Neural progenitor cell (in vitro differentiated cells): ENCODE results near the gene SPSB4. TPM values are rescaled to one million over a fixed set of nuclear protein-coding genes. Genes with fewer than 3 reads are reported as not detected.
A peak's percentile ranks its signal among the peaks of the same experiment; 100 is the strongest.

Experiments used
- DNase-seq: peaks from one replicate; pipeline ENCODE4 v3.0.0-alpha.2; 2016; ENCODE audit warnings: low spot score
- H2AFZ ChIP-seq: fragments of 200-600 bp; sonication (generic); replicated peaks from 2 replicates; pipeline ENCODE4 v1.6.1; 2016; ENCODE audit warnings: antibody characterized with exemption
- H3F3A ChIP-seq: fragments of 200-600 bp; sonication (generic); 2 replicates; pipeline ENCODE4 v1.6.1; 2016; ENCODE audit warnings: antibody characterized with exemption, low read depth
- H3K27ac ChIP-seq: fragments of 200-600 bp; sonication (generic); 2 replicates; pipeline ENCODE4 v1.5.1; 2016; ENCODE audit warnings: mild to moderate bottlenecking
- H3K27me3 ChIP-seq: fragments of 200-600 bp; sonication (generic); 2 replicates; pipeline ENCODE4 v1.6.1; 2016; ENCODE audit warnings: mild to moderate bottlenecking, moderate library complexity
- H3K36me3 ChIP-seq: fragments of 200-600 bp; sonication (generic); 2 replicates; pipeline ENCODE4 v1.5.1; 2016
- H3K4me1 ChIP-seq: fragments of 200-600 bp; sonication (generic); 2 replicates; pipeline ENCODE4 v1.6.1; 2016; ENCODE audit warnings: mixed run types
- H3K4me2 ChIP-seq: fragments of 200-600 bp; sonication (generic); 2 replicates; pipeline ENCODE4 v1.6.1; 2016
- H3K4me3 ChIP-seq: fragments of 200-600 bp; sonication (generic); 2 replicates; pipeline ENCODE4 v1.5.1; 2016
- H3K79me2 ChIP-seq: fragments of 200-600 bp; sonication (generic); 2 replicates; pipeline ENCODE4 v1.6.1; 2016; ENCODE audit warnings: low read depth
- H3K9ac ChIP-seq: fragments of 200-600 bp; sonication (generic); 2 replicates; pipeline ENCODE4 v1.6.1; 2016
- H3K9me3 ChIP-seq: fragments of 200-600 bp; sonication (generic); 2 replicates; pipeline ENCODE4 v1.5.1; 2016; ENCODE audit warnings: low read depth
- H4K20me1 ChIP-seq: fragments of 200-600 bp; sonication (generic); 2 replicates; pipeline ENCODE4 v1.6.1; 2016; ENCODE audit warnings: low read depth
- H3K27ac Mint-ChIP-seq: 3 replicates; pipeline ENCODE4 v1.8.0; 2021; ENCODE audit warnings: mixed read lengths
- H3K27me3 Mint-ChIP-seq: 2 replicates; pipeline ENCODE4 v1.8.0; 2022; ENCODE audit warnings: low read depth, mild to moderate bottlenecking, inconsistent platforms, moderate library complexity, mixed read lengths; ENCODE audit not compliant: insufficient read depth
- H3K36me3 Mint-ChIP-seq: 3 replicates; pipeline ENCODE4 v1.8.0; 2021; ENCODE audit warnings: mixed read lengths
- H3K4me1 Mint-ChIP-seq: 3 replicates; pipeline ENCODE4 v1.8.0; 2021; ENCODE audit warnings: mixed read lengths
- H3K4me3 Mint-ChIP-seq: 3 replicates; pipeline ENCODE4 v1.8.0; 2021; ENCODE audit warnings: mild to moderate bottlenecking, moderate library complexity, mixed read lengths
- H3K9me3 Mint-ChIP-seq: 3 replicates; pipeline ENCODE4 v1.8.0; 2020; ENCODE audit warnings: mixed read lengths
- CTCF ChIP-seq: fragments of 200-600 bp; sonication (generic); IDR thresholded peaks from 2 replicates; pipeline ENCODE4 v1.5.1; 2017; ENCODE audit warnings: antibody characterized with exemption, mild to moderate bottlenecking
- EZH2 ChIP-seq: fragments of 200-600 bp; sonication (generic); IDR thresholded peaks from 2 replicates; pipeline ENCODE4 v1.6.1; 2017; ENCODE audit warnings: antibody characterized with exemption, mild to moderate bottlenecking, moderate library complexity
- EZH2phosphoT487 ChIP-seq: fragments of 200-600 bp; sonication (generic); IDR thresholded peaks from 2 replicates; pipeline ENCODE4 v1.6.1; 2017; ENCODE audit warnings: antibody characterized with exemption
- total RNA-seq: library from RNA; depleted of rRNA; stranded (reverse); fragments of >200 nt; gene quantifications from 2 replicates; pipeline ENCODE4 v1.2.3, GENCODE V29; 2015; ENCODE audit warnings: low replicate concordance

The SPSB4 gene
- total RNA-seq, 1 donor from 2014 or later = 4.9 TPM

GRCh38 chr3:141127344-141128125 lies 76.4 kb downstream of the SPSB4 start:
- H3K9ac ChIP-seq = no peak overlapping the region
- H3K4me1 Mint-ChIP-seq = peaks cover 23% of the 10 kb centered on the region
- no peak overlapping the region for H3K4me2 ChIP-seq
- H3K27ac Mint-ChIP-seq = no peak overlapping the region
- peaks cover 7% of the 10 kb centered on the region for H3K27me3 Mint-ChIP-seq
- H3K9me3 Mint-ChIP-seq = peaks cover 15% of the 10 kb centered on the region
- H3K4me1 ChIP-seq = peaks cover 6% of the 10 kb centered on the region
- no peak overlapping the region for H3K27ac ChIP-seq
- H3K4me3 ChIP-seq = no peak overlapping the region
- H3F3A ChIP-seq = no peaks in the 10 kb centered on the region
- no peaks in the 10 kb centered on the region for H3K79me2 ChIP-seq
- H3K4me3 Mint-ChIP-seq = no peak overlapping the region
- TF ChIP-seq EZH2phosphoT487 = no peak
- TF ChIP-seq CTCF = no peak
- TF ChIP-seq EZH2 = no peak
- H3K36me3 Mint-ChIP-seq = peaks cover 22% of the 10 kb centered on the region
- H3K27me3 ChIP-seq = no peaks in the 10 kb centered on the region
- no peaks in the 10 kb centered on the region for H3K36me3 ChIP-seq
- H2AFZ ChIP-seq = no peak overlapping the region
- DNase-seq = peak; percentile 1
- H4K20me1 ChIP-seq = no peaks in the 10 kb centered on the region
- H3K9me3 ChIP-seq = no peaks in the 10 kb centered on the region

GRCh38 chr3:141128126-141128777 lies 77.1 kb downstream of the SPSB4 start:
- Histone ChIP-seq H3K9ac (no peak overlapping the region), H3K4me2 (no peak overlapping the region), H3F3A (no peaks in the 10 kb centered on the region), H3K4me1 (peaks cover 6% of the 10 kb centered on the region), H3K36me3 (no peaks in the 10 kb centered on the region), H3K9me3 (no peaks in the 10 kb centered on the region), H2AFZ (no peak overlapping the region), H3K27ac (no peak overlapping the region), H3K4me3 (no peak overlapping the region), H3K79me2 (no peaks in the 10 kb centered on the region), H3K27me3 (no peaks in the 10 kb centered on the region), H4K20me1 (no peaks in the 10 kb centered on the region)
- H3K4me3 Mint-ChIP-seq = no peak overlapping the region
- H3K27me3 Mint-ChIP-seq = peaks cover 7% of the 10 kb centered on the region
- peaks cover 26% of the 10 kb centered on the region for H3K36me3 Mint-ChIP-seq
- H3K27ac Mint-ChIP-seq = peak overlapping the region; percentile 68
- H3K9me3 Mint-ChIP-seq = peaks cover 22% of the 10 kb centered on the region
- DNase-seq = no peak
- TF ChIP-seq CTCF (no peak), EZH2phosphoT487 (no peak), EZH2 (no peak)
- H3K4me1 Mint-ChIP-seq = peaks cover 16% of the 10 kb centered on the region

GRCh38 chr3:141129049-141129448 lies 77.9 kb downstream of the SPSB4 start:
- Histone ChIP-seq H3K36me3 (no peaks in the 10 kb centered on the region), H2AFZ (no peak overlapping the region), H3F3A (no peaks in the 10 kb centered on the region), H3K79me2 (no peaks in the 10 kb centered on the region), H3K4me3 (no peak overlapping the region), H4K20me1 (no peaks in the 10 kb centered on the region), H3K9me3 (no peaks in the 10 kb centered on the region), H3K27me3 (no peaks in the 10 kb centered on the region), H3K4me1 (peaks cover 6% of the 10 kb centered on the region), H3K9ac (no peak overlapping the region), H3K4me2 (no peak overlapping the region), H3K27ac (no peak overlapping the region)
- H3K9me3 Mint-ChIP-seq = peaks cover 27% of the 10 kb centered on the region
- no peak overlapping the region for H3K4me3 Mint-ChIP-seq
- H3K27me3 Mint-ChIP-seq = peaks cover 7% of the 10 kb centered on the region
- H3K4me1 Mint-ChIP-seq = peaks cover 15% of the 10 kb centered on the region
- H3K27ac Mint-ChIP-seq = no peak overlapping the region
- TF ChIP-seq EZH2phosphoT487 = no peak
- no peak for TF ChIP-seq EZH2
- no peak for TF ChIP-seq CTCF
- peaks cover 30% of the 10 kb centered on the region for H3K36me3 Mint-ChIP-seq
- DNase-seq = no peak
